ENCODE data around the gene NGEF.

Gene NGEF

GRCh38 chr2:232879618-232880494 lies 133.2 kb downstream of the NGEF start:
- no peak for DNase-seq

- DNase-seq, result no peak
These were observed 134.0 kb downstream of the NGEF start for GRCh38 chr2:232878855-232879617.

GRCh38 chr2:232877940-232878511 lies 135.0 kb downstream of the NGEF start:
- no peak for DNase-seq

DNA sequence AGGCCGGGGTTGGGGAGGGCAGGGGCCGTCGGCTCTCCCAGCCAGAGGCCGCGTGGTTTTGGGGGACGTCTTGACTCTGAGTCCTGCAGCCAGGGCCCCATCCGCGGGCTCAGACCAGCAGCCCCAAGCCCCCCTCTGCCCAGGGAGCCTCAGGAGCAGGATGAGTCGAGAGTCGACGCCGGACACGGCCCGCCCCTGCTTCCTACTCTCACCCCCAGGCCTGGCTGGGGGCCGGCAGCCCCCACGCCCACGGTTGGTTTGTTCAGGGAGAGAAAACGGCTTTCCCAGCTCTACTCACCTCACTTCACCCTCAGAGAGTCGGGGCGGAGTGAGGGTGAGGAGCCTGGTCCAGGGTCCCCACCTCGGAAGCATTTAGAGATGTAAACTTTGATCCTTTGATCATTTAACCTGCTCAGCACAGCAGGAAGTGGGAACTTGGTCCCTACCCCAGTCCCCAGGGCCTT lies 136.0 kb downstream of the NGEF start:
- DNase-seq, result no peak

DNA sequence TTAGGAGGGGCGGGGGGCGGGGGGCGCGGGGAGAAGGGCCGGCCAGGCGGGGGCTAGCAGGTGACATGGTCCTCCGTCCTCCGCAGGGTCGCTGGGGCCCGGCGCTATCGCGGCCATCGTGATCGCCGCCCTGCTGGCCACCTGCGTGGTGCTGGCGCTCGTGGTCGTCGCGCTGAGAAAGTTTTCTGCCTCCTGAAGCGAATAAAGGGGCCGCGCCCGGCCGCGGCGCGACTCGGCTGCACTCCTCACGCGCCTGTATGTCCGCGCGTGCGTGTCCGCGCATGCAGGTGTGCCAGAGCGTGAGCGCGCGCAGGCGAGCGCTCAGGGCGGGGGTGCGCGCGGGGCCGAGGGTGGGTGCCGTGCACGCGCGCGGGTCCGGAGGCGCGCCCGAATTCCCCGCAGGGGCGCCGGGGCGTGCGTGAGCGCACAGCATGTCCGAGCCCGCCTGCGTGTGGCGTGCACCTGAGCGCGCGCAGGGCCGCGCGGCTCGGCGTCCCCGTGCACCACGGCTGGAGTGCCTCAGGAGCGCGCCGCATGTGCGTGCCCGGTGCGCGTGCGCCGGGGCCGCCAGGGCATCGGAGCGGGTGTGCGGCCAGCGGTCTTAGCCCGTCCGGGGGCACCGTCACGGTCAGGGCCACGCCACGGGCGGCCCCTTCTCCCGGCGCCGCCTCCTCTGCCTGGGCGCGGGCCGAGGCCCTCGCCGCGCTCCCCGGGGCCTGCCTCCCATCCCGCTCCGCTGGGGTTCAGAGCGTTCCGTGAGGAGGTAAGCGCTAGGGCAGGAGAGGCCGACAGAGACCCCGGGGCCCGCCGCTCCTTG lies 136.7 kb downstream of the NGEF start:
- no peak for DNase-seq

DNA sequence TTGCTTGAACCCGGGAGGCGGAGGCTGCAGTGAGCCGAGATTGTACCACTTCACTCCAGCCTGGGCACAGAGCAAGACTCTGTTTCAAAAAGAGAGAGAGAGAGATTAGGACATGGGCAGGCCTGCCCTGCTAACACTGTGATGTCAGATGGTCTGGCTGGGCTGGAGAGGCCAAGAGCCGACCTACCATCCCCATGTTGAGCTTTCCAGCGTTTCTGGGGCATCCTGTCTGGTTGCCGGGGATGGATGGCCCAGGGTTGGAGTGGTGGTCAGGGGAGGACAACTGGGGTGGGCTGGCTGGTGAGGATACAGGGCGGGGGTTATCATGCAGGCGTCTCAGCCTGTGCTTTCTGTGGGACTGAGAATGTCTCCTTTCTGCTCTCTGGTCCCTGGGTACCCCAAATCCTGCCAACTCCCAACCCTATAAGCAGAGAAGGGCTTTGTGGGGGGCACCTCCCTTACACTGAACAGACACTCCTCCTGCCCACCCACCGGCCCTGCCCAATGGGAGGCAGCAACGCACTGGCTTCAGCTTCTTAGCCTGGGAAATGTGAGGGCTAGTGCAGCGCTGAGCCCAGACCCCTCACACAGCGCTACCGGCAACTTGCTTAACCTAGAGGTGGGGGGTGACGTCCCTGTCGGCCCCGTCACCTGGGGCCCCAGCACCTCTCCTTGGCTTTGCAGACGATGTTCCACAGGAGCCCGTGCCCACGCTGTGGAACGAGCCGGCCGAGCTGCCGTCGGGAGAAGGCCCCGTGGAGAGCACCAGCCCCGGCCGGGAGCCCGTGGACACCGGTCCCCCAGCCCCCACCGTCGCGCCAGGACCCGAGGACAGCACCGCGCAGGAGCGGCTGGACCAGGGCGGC lies 137.6 kb downstream of the NGEF start:
- no peak for DNase-seq

- no peak for DNase-seq
These were observed 138.3 kb downstream of the NGEF start for GRCh38 chr2:232874677-232875223.

DNA sequence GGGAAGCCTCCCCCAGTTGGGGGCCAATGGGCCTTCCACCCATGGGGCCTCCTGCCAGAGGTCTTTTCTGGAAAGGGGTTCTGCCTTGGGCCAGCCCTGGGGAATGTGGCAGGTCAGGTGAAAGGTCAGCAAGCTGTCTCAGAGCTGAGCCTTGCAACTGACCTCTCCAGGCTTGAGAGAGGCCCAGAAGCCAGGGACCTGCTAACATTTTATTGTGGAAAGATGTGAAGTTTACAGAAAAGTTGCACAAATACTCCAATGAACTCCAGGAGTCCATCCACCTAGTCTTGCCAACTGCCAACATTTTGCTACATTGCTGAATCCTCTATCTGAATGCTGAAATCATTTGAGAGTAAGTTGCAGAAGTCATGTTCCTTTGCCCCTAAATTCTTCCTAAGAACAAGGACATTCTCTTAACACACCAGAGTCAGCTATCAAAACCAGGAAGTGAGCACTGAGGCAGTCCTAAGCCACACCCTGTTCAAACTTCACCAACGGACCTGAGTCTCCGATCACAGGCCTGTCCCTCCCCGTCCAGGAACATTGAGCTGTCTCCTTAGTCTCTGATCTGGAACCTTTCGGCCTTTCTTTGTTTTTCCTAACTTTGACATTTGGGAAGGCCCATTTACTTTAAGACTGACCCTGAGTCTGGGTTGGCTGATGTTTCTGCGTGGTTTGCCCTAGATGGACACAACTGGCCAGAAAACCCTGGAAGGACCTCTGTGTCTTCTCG lies 139.0 kb downstream of the NGEF start:
- no peak for DNase-seq

DNA sequence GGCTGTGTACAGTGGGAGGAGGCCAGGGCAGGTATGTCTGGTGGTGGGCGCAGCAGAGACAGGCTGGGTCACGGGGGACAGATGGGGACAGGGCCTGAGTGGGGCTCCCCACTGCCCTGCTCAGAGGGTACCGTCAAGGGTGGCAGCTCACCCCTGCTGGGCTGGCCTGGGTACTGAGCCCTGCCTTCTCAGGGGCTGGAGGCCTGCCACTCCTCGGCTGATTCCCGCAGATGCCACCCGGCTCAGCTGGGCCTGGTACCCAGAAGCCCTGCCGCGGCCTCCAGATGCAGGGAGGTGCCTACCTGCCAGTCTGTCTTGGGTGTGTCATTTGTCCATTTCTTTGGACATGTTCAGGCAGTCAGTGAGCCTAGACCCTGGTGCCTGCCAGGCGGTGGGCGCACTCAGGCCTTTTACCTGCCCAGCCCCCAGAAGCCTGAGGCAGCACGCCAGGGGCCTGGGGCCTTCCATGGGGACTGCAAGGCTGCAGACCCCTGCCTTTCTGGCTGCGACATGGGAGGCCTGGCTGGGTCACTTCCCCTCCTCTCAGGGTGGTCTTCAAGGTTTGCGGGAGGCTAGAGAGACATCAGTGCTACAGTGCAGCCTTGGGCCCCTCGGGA lies 139.7 kb downstream of the NGEF start:
- DNase-seq, result no peak

GRCh38 chr2:232872826-232873225 lies 140.2 kb downstream of the NGEF start:
- no peak for DNase-seq

DNA sequence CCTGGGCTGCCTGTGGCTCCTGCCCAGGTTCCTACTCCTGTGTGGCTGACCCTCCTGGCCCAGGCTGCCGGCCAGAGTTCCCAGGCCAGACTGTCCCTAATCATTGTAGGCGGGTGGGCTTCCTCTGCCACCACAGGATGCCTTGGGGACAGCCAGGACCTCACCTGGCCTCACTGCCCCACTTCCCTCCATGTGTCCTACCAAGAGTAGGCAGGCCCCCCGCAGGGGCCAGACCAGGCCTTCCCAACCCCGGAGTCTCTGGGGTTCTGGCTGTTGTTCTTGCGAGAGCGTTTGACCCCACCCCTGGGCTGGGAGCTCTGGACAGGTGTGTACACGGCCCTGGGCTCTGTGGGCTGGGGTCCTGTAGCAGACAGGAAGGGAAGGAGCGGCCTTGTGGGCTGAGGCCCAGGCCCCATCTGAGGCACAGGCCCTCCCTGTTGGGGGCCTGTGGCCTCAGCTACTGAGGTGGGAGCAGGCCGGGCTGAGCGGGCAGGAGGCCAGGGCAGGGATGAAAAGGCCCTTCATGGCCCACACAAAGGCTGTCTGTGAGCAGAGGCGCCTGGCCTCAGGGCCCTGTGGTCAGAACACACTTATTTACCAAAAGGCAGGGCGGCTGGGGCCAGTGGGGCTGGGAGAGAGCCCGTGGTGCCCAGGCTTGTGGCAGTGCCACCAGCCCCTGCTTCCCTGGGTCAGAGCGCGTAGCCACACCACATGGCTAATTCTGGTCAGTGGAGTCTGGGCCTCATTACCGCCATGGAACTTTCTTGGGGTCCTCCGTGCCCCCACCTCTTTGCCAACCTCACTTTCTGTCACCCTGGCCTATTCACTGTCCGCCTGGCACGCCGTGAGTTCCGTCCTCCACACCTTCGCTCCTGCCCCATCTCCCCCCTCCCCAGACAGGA lies 141.0 kb downstream of the NGEF start:
- DNase-seq, result no peak

- no peak for DNase-seq
These were observed 141.6 kb downstream of the NGEF start for GRCh38 chr2:232871418-232871834.

DNA sequence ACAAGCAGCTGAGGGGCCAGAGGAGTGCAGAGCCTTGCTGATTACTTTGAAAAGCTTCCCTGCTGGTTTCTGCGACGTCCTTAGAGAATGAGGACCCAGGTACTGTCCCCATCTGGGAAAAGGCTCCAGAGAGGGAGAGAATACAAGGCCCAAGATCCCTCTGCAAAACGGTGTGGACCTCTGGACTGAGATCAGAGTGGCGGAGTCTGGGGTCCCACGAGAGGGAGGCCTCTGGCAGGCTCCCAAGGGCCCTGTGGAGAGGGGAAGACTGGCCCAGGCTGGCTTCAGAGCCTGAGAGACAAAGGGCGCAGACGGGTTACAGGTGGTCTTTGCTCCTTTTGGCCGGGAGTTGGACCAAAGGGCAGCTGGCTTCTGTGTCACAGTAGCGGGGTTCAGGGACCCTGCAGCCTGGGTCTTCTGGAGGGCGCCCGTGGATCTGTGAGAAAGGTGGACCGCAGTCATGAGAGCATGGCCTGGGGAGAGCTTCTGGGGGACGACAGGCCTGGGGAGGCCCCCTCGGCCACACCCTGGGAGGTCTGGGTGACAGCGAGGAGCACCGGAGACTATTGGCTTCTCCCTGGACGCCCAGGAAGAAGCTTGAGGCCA lies 142.2 kb downstream of the NGEF start:
- no peak for DNase-seq

DNA sequence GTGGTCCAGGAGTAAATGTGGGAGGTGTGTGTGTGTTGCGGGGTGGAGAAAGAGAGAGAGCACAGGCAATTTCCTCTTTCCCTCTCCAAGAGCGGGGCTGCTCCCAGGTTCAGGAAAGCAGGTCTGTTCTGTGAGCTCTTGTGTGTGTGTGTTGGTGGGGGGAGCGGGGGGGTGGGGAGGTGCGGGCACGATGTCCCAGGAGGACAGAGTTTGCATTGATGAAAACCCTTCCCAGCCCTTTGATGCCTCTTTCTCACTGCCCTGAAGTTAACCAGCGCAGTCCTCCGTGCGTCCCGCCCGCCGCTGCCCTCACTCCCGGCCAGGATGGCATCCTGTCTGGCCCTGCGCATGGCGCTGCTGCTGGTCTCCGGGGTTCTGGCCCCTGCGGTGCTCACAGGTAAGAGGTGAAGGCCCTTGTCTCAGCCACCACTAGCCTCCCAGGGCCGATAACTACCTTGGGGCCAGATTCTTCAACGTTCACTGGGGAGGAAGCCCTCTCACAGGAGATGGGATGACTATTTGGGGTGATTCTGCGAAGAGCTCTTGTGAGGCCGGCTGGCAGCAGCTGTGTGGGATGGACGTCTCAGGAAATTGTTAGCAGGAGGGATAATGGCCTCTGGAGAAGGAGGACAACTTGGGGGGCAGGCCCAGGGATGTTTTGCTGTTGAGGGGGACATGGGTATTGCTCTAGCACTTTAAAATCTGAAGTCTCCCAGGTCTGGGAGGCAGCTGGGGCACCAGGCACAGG lies 142.9 kb downstream of the NGEF start, which contains the start of gene SNORC:
Gene SNORC (plus strand): TSS at position 247 of the 748 bp plus-strand sequence. CDS start 78 bp downstream, at position 325.
- DNase-seq, result no peak

DNA sequence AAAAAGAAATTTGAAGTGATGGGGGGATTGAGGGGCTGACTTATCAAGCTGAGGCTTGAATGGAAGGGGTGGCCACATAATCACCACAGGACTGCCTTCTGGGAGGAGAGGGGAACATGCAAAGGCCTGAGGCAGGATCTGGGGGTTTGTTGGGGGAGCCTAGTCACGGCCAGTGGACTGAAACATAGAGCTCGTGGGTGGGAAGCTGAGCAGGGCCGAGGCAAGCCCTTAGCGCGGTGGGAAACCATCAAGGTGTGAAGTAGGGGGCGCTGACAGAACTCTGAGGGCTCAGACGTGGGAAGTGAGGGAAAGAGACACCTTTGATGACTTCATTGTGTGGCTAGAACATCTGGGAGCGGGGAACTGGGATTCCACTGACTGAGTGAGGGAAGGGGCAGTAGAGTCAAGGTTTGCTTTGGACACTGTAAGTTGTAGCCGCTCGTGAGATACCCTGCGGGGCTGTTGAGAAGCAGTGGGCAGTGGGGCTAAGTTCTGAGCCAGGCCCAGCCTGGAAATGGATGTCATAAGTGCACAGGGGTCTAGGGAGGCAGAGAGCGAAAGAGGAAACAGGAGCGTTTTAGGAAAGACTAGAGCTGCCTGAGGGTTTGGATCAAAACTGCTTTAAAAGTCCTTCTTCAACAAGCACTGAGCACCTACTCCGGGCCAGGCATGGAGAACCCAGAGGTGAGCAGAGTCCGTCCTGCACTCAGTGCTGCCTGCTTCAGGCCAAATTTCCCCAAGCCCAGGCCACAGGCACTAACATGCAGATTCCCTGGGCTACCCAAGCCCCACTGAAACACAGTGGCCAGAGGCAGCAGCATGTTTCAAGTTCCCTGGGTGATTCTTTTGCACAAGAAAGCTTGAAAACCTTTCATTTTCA lies 143.7 kb downstream of the NGEF start:
- DNase-seq, result no peak

- DNase-seq, result no peak
These were observed 147.0 kb downstream of the NGEF start for GRCh38 chr2:232866104-232866503.

DNA sequence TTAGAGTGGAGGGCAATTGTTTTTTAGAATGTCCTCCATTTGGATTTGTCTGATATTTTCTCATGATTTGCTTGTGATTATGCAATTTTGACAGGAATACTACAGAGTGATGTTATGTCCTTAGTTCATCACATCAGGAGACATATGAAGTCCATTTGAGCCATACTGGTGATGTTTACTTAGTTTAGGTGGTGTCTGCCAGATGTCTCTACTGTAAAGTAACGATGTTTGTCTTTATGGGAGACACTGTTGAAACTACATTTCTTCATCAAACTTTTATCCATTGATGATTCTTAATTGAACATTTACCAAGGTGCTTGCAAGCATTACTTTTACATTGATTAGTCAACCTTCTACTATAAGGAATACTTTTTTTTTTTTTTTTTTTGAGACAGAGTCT lies 147.9 kb downstream of the NGEF start:
- DNase-seq, result no peak

Measured in NCI-H1436 treated with DMSO at 0.1 percent for 48 hours (cell line).